Choroid plexus epithelial cell (primary cell): ENCODE results near the gene MZF1.

Experiments
- DNase-seq: peaks from one replicate; pipeline ENCODE4 v3.0.0-alpha.2; 2010; ENCODE audit warnings: low read depth
- H3K4me3 ChIP-seq: 2 replicates; pipeline ENCODE4 v1.5.1; 2011; ENCODE audit warnings: low read depth, mild to moderate bottlenecking, control low read depth, low read length, moderate library complexity
- CTCF ChIP-seq: conservative IDR thresholded peaks from 2 replicates; pipeline ENCODE4 v1.5.1; 2011; ENCODE audit warnings: low read depth, mild to moderate bottlenecking, control low read depth, inconsistent platforms, low read length, moderate library complexity

MZF1 gene

GRCh38 chr19:58516246-58516836 is 56.8 kb downstream of the MZF1 start:
- no peak overlapping the region for H3K4me3 ChIP-seq
- TF ChIP-seq CTCF: no peak
- DNase-seq: no peak

GRCh38 chr19:58515259-58515658 is 57.9 kb downstream of the MZF1 start:
- DNase-seq: no peak
- TF ChIP-seq CTCF: no peak
- H3K4me3 ChIP-seq: no peak overlapping the region

GRCh38 chr19:58514564-58515022 is 58.5 kb downstream of the MZF1 start:
- DNase-seq: no peak
- H3K4me3 ChIP-seq: peak overlapping the region; percentile 67
- TF ChIP-seq CTCF: no peak

- H3K4me3 ChIP-seq: peak overlapping the region; percentile 67
- peak; percentile 94 for DNase-seq
- peak; percentile 62 for TF ChIP-seq CTCF
Observed at GRCh38 chr19:58513694-58514563, 59.2 kb downstream of the MZF1 start.

GRCh38 chr19:58513213-58513693 is 59.9 kb downstream of the MZF1 start:
- no peak for TF ChIP-seq CTCF
- H3K4me3 ChIP-seq: no peak overlapping the region
- no peak for DNase-seq
